HG02642 (cell line): ENCODE results near the gene CDC42EP4.

Source experiments
- ATAC-seq: cut with Tn5 transposase; IDR thresholded peaks from one replicate; pipeline ENCODE4 v1.9.1; 2021; ENCODE audit warnings: mild to moderate bottlenecking; ENCODE audit not compliant: unreplicated experiment, poor library complexity

The CDC42EP4 gene

GRCh38 chr17:73262676-73263642 lies 48.8 kb downstream of the CDC42EP4 start:
- no peak for ATAC-seq

GRCh38 chr17:73261952-73262675 lies 49.7 kb downstream of the CDC42EP4 start:
- no peak for ATAC-seq

GRCh38 chr17:73261617-73261951 lies 50.2 kb downstream of the CDC42EP4 start, which contains the start of gene CPSF4L:
CPSF4L (minus strand) TSS chr17:73261880; CDS start chr17:73261818, 62 bp downstream.
- no peak for ATAC-seq

GRCh38 chr17:73257516-73257915 lies 54.3 kb downstream of the CDC42EP4 start:
- no peak for ATAC-seq

GRCh38 chr17:73256220-73256619 lies 55.6 kb downstream of the CDC42EP4 start:
- ATAC-seq: no peak

GRCh38 chr17:73255671-73256181 lies 56.1 kb downstream of the CDC42EP4 start:
- ATAC-seq: peak; percentile 70

GRCh38 chr17:73251871-73252270 lies 59.9 kb downstream of the CDC42EP4 start:
- ATAC-seq: no peak

- no peak for ATAC-seq
These were observed 60.8 kb downstream of the CDC42EP4 start for GRCh38 chr17:73250851-73251640.

GRCh38 chr17:73249700-73250099 lies 62.1 kb downstream of the CDC42EP4 start:
- ATAC-seq: no peak

- no peak for ATAC-seq
These were observed 63.3 kb downstream of the CDC42EP4 start for GRCh38 chr17:73248532-73248931.

- ATAC-seq: no peak
These were observed 64.1 kb downstream of the CDC42EP4 start for GRCh38 chr17:73247726-73248125.

- no peak for ATAC-seq
These were observed 71.2 kb downstream of the CDC42EP4 start for GRCh38 chr17:73240561-73240960.

GRCh38 chr17:73237714-73238113 lies 74.1 kb downstream of the CDC42EP4 start:
- no peak for ATAC-seq

GRCh38 chr17:73234736-73235135 lies 77.1 kb downstream of the CDC42EP4 start:
- ATAC-seq: no peak
